ENCODE measurements around the gene CDYL.

Gene CDYL

DNA sequence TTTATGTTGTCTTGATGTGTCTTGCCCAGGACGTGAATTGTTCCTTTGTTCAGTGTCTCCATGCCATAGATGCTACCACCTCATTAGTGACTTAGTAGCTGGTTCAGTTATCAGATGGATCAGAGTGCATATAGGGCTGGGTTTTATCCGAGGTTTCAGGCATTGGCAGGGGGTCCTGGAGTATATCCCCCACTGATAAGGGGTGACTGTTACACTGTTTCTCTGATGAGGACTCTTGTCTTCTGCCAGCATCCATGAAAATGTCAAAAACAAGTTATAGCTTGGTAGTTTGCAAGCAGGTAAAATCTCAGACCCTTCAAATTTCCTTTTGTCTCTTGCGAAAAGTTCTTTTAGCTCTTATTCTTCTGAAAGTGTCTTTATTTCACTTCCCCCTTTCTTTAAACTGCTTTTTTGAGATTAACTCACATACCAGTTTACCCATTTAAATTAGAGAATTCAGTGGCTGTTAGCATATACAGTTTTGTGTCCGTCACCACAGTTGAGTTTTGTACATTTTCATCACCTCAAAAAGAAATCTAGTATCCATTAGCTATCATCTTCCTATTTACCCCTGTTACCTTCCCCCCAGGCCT, 109.2 kb downstream of the CDYL start:
- DNase-seq = no peak

DNA sequence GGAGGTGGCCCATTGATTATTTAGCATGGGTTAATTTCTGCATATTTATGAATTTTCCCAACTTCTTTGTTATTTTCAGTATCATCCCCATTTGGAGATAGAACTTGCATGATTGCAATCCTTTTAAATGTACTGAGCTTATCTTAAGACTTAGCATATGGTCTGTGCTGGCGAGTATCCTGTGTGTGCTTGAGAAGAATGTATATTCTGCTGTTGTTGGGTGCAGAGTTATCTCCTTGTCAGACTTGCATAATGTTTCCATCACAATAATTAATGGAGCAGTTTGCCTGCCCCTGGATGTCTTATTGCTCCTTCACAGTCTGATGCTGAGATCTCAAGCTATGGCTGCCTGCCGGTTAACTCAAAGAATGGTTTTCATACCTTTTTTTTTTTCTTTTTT, 112.6 kb downstream of the CDYL start:
- no peak for DNase-seq

DNA sequence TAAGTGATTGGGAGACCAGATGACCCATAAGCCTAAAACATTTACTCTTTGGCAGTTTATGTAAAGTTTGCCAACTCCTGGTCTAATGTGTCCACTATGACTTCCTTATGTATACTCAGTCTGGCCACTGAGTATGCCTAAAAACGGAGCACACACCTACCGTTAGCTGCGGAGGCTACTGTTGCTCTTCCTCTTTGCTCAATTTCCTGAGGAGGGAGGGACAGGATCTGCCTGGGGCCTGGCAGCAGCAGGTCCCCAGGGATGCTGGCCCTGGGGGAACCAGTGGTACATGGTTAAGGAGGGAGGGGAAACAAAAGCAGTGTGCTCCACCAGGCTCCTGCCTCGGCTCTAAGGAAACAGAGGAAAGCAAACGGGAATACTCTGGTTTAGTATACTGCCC, 113.5 kb downstream of the CDYL start:
- no peak for DNase-seq

DNA sequence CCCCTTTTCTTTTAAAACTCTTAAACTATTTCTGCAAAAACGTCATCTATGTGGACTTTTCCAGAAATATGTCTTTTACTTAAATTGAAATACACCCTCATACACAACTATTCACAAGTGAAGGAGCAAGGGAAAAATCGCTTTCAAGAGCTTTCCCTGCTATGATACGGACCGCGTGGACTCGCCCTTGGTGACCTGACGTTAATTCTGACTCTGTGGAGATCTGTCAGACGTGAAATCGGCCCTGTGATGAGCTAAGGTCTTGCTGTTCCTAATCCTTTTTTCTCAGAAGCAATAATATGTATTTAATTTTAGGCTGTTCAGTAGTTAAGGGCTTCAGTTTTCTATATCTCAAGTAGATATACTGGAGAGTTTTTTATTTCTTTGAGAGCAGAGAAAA, 114.0 kb downstream of the CDYL start:
- DNase-seq = no peak

DNA sequence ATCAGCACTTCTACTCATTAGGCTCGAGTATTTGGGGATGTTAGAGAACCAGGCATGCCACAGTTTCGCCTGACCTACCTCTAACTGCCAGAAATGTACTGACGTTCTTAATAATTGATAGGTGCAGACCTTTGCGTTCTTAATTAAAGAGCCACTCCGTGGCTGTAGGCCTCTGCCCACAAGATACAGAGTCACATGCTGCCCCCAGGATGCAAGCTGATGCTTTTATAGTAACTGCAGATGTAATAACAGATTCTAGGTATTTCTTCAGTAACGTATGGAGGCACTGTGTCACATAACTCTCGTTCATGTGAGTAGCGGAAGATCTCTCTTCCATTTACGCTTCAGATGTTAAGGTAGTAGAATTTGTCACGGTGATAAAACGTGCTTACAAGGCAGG, 114.4 kb downstream of the CDYL start:
- no peak for DNase-seq

DNA sequence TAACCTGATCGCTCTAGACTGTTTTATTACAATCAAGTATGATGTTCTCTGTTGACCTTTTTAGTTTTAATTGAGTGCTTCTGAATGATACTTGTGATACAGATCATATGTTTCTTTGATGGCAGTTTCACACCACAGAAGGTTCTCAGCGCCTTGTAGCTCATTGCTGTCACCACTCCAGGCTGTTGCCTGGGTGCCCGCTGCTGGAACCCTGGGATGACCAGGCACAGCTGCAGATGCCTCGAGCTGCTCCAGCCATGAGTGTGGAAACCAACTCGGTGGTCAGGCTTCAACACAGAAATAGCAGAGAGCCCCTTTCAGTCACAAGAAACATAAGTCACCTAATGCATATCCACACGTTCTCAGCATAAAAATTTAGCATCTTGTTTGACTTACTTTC, 114.9 kb downstream of the CDYL start:
- no peak for DNase-seq

DNA sequence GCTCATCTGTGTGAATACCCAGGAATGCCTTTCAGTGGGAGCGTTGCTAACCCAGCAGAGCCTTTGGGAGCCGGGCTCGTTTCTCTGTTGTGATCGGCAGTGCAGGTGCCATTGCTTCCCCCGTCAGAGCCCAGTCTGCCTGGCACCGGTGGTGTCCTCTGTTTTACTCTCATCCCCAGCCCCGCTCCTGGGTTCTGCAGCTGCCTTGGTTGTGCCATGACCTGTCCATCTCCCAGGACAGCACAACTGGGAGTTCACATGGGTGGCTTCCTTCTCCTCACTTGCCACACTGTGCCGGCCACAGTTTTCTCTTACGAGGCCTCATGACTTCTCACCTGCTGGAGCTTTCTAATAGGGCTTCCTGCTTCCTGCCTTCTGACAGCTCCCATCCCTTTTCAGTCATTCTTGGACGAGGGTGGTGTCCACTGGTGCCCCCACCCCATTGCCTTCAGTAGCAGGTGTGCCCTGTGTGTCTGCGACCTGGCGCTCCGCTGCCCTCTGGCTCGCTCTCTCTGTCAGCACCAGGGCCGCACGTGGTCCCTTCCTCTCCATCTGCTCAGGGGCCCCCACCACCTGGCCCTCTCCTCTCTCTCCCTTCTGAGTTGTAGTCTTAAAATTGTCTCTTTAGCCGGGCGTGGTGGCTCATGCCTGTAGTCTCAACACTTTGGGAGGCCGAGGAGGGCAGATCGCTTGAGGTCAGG, 116.7 kb downstream of the CDYL start:
- no peak for DNase-seq

DNA sequence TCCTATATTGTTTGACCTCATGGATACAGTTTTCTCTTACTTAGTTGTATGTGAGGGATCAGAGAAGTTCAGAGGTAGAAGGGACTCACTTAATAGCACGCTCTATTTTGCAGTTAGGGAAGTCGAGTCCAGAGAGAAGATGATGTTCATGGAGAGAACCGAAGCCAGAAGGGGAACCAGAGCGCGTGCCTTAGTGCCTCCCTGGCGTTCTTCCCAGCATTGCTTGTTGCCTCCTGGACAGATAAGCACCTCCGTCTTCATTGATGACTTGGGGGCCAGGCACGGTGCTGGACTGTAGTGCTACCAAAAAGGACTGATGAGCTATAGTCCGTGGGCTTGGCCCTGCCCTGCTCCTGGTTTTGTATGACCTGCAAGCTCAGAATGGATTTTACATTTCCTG, 117.8 kb downstream of the CDYL start:
- DNase-seq = no peak

DNA sequence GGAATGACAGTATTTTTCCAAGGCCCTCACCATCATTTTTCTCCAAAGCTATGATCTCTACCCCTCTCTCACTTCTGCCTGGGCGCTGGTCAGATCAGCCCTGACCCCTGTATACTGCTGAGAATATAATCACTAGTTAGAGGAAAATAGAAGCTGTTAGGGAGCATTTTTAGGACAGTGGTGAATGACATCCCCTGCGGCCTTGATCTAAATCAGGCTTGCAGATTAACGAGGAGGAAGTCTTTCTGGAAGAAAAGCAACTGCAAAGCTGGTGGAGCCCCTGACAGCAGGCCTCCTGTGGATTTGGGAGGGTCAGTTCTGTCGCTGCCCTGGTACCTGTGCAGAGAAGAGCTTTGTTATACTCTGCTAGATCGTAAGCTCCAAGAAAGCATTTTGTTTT, 119.8 kb downstream of the CDYL start:
- DNase-seq = no peak

DNA sequence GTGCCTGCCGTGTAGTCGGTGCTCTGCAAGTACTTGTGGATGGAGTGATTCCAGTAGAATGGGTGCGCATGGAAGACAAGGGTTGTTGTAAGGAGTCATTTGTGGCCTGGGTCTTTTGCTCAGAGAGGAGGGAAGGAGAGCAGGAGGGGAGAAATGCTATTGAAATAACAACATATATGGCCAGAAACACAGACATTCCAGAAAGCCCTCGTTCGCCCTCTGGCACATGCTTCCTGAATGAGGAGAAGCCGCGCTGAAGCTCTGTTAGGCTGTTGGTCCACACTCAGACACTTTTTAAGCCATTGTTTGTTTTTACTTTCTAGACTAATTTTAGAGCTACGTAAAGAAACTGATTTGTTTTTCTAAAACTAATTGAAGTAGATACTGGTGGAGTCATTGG, 120.2 kb downstream of the CDYL start:
- no peak for DNase-seq

DNA sequence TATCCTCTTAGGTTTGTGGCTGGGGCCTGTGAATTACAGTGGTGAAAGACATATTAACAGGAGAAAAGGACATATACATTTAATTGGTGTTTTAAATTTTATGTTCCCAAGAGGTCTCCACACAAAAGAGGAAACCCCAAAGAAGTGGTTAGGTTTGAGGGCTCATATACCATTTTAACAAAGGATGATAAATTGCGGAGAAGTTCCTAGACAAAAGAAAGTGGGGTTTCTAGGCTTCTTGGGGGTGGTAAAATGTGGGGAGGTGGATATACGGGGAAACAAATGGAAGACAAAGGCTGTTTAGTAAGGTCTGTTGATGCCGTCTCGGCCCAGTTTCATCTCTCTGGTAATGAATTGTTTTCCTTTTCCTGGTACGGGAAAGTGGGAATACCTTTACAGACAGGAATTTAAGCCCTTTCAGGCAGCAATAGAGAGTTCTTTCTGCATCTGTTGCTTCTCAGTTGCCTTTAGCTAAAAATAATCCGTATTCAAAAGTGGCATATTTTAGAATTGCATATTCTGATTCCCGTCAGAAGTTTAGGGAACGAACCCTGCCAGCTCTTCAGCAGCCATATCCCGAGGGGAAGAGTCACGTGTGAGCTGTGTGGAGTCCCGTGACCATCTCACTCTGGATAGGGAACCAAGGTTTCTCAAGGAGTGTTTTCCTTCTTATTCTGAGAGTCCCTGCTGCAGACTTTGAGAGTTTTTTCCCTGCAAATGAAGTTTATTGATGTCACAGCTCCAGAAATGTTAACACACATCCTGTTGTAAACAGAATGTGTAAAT, 123.2 kb downstream of the CDYL start:
- DNase-seq = no peak

DNA sequence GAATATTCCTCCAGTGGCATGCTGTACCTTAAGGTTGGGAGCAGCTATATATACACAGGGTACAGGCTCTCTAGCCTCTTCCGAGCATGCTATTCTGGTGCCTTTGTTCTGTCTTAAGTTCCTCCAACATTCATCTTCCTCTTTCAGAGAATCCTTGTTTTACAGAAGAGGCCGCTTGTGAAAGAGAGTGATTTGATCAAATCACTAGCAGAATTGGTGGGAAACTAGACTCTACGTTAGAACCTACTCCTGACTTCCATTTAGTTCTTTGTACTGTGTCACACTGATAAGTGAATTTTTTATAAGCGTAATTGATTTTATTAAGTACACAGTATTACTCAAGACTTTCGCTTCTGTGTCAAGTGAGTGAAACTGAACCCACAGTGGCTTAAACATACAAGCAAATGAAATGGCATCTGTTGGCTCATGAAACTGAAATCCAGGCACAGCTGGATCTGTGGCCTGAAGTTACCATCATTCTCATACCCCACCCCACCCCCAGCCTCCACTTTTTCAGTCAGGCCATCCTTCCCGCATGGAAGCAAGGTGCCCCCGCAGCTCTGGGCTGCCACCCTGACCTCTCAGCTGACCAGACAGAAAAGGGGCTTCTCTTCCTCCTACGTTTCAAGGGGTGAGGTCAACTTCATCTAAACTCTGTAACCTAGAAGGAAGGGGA, 125.3 kb downstream of the CDYL start:
- no peak for DNase-seq

DNA sequence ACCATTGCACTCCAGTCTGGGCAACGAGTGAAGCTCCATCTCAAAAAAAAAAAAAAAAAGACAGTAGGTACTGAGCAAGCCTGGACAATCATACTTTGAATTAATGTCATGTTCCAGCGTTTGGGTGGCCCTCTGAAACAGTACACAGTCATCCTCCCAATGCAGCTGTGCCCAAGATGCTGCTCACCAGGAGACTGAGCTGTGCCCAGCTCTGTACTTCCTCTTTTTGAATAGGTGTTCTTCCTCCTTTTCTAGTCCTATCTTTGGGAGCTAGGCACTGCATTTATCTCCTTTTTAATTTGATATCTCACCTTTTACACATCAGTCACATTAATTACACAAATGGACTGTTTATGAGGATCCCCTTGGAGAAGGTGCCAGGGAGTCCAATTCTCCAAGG, 126.2 kb downstream of the CDYL start:
- DNase-seq = no peak

DNA sequence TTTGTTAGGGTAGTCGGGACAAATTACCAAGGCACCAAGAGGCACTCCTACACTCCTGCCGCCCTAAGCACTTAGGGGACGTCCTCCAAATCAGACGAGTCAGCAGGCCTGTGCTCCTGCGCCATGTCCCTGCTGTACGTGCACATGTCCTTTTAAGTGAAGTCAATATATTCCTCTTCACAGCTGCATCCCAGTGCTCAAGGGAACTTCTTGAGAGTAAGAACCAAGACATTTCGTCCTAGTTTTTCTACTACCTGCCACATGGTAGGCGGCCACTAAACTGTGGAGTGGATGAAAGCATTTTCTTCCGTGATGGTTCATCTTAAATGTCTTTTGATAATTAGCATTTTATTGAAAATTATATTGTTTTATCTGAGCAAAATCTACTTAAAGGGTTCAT, 126.9 kb downstream of the CDYL start:
- DNase-seq = no peak

DNA sequence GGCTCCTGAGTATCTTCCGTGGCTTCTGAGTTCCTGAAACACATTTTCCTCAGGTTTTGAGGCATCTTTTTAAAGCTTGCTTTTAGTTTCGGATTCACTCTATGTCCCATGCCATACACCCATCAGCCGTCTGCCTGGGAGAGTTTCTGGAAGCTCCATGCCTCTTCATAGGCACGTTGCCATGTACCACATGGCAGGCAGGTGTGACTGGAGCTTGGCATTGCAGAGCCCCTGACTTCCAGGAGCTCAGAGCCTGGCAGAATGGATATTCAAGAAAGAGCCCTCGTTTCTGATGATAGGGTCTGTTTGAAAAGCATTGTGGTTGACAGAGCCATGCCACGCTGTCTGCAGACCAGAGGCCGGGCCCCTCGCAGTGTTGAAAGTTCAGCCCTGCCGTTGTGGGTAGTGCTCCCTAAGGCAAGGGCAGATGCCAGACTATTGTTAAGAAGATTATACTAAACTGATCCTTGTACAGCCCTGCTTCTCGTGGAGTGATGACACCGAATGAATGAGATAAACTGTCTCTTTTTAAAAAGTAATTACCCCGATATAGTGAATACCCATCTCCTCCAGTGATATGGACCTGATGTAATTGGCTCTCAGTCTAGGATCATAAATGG, 127.7 kb downstream of the CDYL start:
- no peak for DNase-seq

DNA sequence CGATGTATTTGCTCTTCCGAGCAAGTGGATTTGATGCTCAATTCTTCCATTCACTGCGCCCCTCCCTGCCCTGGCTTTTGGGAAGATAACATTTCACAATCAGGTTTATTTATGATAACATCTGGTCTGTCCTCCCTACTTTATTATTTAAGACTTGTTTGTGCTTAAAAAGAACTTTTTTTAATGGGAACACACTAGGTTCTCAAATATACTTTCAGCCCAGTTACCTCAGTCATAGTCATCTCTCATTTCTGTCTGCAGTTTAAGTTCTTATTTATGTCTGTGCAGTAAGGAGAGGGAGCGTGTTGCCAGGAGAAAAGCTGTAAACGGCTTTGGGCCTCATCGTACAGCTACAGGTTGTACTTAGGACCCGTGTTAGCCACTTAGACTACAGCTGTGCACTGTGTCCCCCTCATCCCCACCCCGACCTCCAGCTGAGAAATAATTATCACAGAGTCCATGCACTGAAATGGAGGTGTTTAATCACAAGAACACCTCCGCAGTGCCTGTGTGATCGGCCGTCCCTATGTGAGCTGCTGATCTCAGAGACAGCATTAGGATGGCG, 128.3 kb downstream of the CDYL start:
- DNase-seq = no peak

DNA sequence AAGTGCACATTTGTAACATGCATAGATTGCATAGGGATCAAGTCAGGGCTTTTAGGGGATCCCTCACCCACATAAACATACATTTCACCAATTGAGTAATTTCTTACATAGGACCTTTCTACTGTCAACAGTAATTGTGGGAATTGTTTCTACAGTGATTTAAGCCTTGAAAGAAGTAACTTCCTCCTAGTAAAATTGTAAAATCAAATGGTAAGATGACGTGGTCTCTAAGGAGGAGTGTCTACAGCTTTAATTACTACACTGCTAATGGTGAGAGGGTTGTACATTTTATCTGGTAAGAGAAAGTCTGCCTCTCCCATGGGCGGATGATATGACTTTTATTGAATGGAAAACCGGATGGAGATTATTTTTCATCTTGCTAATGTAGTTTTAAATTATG, 129.6 kb downstream of the CDYL start:
- DNase-seq = no peak

DNA sequence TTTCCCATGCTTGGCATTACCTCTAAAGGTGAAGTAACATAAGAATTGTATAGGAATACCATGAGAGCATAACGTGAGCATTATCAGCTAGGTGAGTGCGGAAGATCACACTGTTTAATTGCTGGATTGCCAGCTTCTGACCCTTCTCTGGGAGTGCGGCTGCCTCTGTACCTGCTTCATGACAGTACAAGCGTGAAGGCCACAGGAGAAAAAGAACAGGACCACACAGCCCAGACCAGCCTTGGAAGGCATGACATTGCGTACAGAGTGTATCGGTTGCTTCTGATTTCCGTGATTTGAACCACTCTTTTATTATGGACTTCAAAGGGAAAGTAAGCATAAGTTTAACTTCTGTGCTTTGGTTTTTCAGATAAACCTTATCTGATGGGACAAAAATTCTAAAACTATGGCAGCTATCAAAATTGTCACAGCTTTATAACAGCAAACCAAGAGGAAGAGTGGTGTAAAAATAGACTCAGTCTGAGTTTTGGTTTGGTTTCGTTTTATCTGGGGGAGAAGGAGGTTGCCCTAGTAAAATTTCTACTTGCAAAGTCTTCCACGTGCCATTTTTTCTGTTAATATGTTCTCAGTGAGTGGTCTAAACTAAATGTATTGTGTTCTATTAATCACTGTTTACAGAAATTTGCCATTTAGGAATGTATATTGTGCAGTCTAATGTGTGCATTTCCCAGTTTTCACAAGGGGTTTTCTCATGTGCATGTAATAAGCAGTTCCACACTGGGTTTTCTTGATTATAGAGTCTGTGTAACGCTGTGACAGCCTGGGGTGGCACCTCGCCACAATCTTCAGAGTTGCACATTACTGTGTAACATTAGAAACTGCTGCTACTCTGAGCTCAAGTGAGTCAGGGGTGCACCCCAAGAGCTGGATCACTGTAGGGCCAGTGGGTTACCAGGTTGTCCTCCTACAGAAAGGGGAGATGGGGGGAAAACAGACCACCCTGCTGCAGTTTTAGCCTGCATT, 130.4 kb downstream of the CDYL start:
- DNase-seq = peak; percentile 5

DNA sequence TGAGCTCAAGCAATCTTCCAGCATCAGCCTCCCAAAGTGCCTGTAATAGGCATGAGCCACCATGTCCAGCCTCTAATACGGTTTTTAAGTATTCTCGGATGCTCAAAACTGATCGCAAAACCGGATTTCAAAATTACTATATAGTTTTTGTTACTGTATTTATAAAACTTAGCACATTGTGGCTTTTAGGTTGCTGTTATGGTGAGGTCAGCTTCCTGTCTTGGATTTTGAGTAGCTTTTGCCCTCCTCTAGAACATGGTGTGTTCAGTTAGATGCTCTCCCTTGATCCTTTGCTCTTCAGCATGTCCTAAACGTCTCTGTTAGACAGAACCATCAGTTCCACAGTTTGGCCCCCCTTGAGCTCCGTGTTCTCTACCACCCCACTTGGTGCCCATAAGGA, 131.4 kb downstream of the CDYL start:
- no peak for DNase-seq

DNA sequence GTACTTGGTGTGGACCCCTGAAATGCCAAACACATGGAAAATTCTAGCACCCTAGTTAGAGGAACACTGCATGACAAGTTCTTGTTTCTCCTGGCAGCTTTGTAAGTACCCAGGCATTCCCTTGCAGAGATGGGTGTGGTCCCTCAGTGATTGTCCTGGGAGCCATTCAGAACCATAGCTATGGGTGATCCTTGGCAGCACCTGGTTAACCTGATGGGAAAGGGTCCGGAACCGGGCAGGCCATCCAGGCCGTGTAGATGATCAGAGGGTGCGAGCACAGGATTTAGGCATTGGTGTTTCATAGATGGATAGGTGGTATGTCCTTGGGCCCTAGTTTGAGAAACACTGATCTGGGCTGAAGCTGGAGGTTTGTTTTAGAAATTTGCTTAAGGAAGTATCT, 131.9 kb downstream of the CDYL start:
- no peak for DNase-seq

DNA sequence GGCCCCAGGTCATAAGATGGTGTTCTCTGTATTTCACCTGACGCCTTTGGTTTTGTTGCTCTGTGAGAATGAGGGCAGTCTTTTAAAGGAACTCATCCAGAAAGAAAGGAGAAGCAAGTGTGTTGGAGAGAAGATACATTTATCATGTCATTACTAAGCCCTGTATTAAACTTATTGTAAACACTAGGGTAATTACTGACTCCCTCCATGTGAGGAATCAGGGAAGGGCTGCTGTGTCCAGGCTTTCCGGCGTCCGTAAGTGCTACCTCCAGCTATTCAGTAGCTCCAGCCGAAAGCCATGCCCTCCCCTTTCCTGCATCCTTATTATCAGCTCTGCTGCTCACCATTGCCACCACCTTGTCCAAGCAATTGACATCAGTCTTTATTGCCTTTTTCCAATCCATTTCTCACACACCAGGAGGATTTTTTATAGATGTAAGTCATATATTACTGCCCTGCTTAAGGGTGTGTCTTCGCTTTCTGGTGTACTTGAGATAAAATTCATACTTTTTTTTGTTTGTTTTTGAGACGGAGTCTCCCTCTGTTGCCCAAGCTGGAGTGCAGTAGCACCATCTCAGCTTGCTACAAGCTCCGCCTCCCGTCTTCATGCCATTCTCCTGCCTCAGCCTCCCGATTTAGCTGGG, 133.0 kb downstream of the CDYL start:
- DNase-seq = no peak

Measured in fibroblast of skin of right biceps (primary cell).